ENCODE measurements around the gene CTAGE6.
"Not testable (repeated sequence)": the region's sequence is repeated elsewhere in the genome, so short reads cannot be mapped to it uniquely, and the experiment has no call there.

Gene CTAGE6

GRCh38 chr7:143757596-143757995 is at the start of gene CTAGE6:
CTAGE6 (minus strand) TSS chr7:143757696; CDS start chr7:143757658, 38 bp downstream.
- not testable (repeated sequence) for DNase-seq

GRCh38 chr7:143806664-143807071 is 49.2 kb upstream of the CTAGE6 start:
- not testable (repeated sequence) for DNase-seq

- not testable (repeated sequence) for DNase-seq
These were observed 40.4 kb upstream of the CTAGE6 start for GRCh38 chr7:143797896-143798290.

- not testable (repeated sequence) for DNase-seq
These were observed 39.8 kb upstream of the CTAGE6 start for GRCh38 chr7:143797119-143797895.

- not testable (repeated sequence) for DNase-seq
These were observed 38.2 kb upstream of the CTAGE6 start for GRCh38 chr7:143795653-143796052.

GRCh38 chr7:143792633-143793032 is 35.1 kb upstream of the CTAGE6 start:
- not testable (repeated sequence) for DNase-seq

GRCh38 chr7:143785415-143786182 is 28.1 kb upstream of the CTAGE6 start:
- not testable (repeated sequence) for DNase-seq

GRCh38 chr7:143779591-143779990 is 22.1 kb upstream of the CTAGE6 start:
- not testable (repeated sequence) for DNase-seq

- not testable (repeated sequence) for DNase-seq
These were observed 15.4 kb upstream of the CTAGE6 start for GRCh38 chr7:143772738-143773468.

- not testable (repeated sequence) for DNase-seq
These were observed 10.0 kb upstream of the CTAGE6 start for GRCh38 chr7:143767531-143767930.

- DNase-seq: not testable (repeated sequence)
These were observed 8.2 kb upstream of the CTAGE6 start for GRCh38 chr7:143765678-143766077.

- DNase-seq: not testable (repeated sequence)
These were observed 5.6 kb upstream of the CTAGE6 start for GRCh38 chr7:143763065-143763464.

- DNase-seq: not testable (repeated sequence)
These were observed 12.2 kb downstream of the CTAGE6 start for GRCh38 chr7:143745340-143745739.

GRCh38 chr7:143737037-143737819 is 20.3 kb downstream of the CTAGE6 start:
- peak; percentile 28 for DNase-seq

- DNase-seq: no peak
These were observed 21.5 kb downstream of the CTAGE6 start for GRCh38 chr7:143735962-143736361.

- DNase-seq: no peak
These were observed 23.6 kb downstream of the CTAGE6 start for GRCh38 chr7:143733876-143734275.

- DNase-seq: no peak
These were observed 29.1 kb downstream of the CTAGE6 start for GRCh38 chr7:143728333-143728862.

- not testable (repeated sequence) for DNase-seq
These were observed 29.9 kb downstream of the CTAGE6 start for GRCh38 chr7:143727561-143727960.

GRCh38 chr7:143726143-143726542 is 31.4 kb downstream of the CTAGE6 start:
- DNase-seq: not testable (repeated sequence)

- not testable (repeated sequence) for DNase-seq
These were observed 37.2 kb downstream of the CTAGE6 start for GRCh38 chr7:143720335-143720734.

GRCh38 chr7:143715543-143716193 is 41.8 kb downstream of the CTAGE6 start:
- DNase-seq: not testable (repeated sequence)

Measured in NCI-H526 treated with DMSO at 0.1 percent for 48 hours (cell line).